ENCODE results near the gene FRAT1.
A peak's percentile ranks its signal among the peaks of the same experiment; 100 is the strongest.

Gene FRAT1

GRCh38 chr10:97333601-97334369 is 14.7 kb downstream of the FRAT1 start:
- H3K4me2 ChIP-seq: peak overlapping the region; percentile 96
- peak overlapping the region; percentile 29 for H2AFZ ChIP-seq (ENCODE audit: low read depth)
- no peaks in the 10 kb centered on the region for H3K36me3 ChIP-seq (ENCODE audit: insufficient read depth)
- peaks cover 36% of the 10 kb centered on the region for H3K4me1 ChIP-seq (ENCODE audit: low read depth, poor library complexity, severe bottlenecking)
- H4K20me1 ChIP-seq (ENCODE audit: insufficient read depth): no peaks in the 10 kb centered on the region
- TF ChIP-seq, protein P1, sequence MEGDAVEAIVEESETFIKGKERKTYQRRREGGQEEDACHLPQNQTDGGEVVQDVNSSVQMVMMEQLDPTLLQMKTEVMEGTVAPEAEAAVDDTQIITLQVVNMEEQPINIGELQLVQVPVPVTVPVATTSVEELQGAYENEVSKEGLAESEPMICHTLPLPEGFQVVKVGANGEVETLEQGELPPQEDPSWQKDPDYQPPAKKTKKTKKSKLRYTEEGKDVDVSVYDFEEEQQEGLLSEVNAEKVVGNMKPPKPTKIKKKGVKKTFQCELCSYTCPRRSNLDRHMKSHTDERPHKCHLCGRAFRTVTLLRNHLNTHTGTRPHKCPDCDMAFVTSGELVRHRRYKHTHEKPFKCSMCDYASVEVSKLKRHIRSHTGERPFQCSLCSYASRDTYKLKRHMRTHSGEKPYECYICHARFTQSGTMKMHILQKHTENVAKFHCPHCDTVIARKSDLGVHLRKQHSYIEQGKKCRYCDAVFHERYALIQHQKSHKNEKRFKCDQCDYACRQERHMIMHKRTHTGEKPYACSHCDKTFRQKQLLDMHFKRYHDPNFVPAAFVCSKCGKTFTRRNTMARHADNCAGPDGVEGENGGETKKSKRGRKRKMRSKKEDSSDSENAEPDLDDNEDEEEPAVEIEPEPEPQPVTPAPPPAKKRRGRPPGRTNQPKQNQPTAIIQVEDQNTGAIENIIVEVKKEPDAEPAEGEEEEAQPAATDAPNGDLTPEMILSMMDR (conservative IDR thresholded peaks at IDR 0.05; ENCODE audit: low read depth, low read length): 0 out of 2 replicates have a peak, but pooled peaks have one; percentile 10
- H3K4me3 ChIP-seq (IDR thresholded peaks at IDR 0.05; ENCODE audit: insufficient read depth, low read depth, low read length): no peak overlapping the region
- H3K27ac ChIP-seq: peak overlapping the region; percentile 92
- H3K79me2 ChIP-seq (ENCODE audit: insufficient read depth, low read depth): peaks cover 42% of the 10 kb centered on the region
- no peaks in the 10 kb centered on the region; the same call in 1 of the 2 replicates for H3K27me3 ChIP-seq (ENCODE audit: insufficient read depth, low read depth)
- H3K9ac ChIP-seq: peak overlapping the region; percentile 92

DNA sequence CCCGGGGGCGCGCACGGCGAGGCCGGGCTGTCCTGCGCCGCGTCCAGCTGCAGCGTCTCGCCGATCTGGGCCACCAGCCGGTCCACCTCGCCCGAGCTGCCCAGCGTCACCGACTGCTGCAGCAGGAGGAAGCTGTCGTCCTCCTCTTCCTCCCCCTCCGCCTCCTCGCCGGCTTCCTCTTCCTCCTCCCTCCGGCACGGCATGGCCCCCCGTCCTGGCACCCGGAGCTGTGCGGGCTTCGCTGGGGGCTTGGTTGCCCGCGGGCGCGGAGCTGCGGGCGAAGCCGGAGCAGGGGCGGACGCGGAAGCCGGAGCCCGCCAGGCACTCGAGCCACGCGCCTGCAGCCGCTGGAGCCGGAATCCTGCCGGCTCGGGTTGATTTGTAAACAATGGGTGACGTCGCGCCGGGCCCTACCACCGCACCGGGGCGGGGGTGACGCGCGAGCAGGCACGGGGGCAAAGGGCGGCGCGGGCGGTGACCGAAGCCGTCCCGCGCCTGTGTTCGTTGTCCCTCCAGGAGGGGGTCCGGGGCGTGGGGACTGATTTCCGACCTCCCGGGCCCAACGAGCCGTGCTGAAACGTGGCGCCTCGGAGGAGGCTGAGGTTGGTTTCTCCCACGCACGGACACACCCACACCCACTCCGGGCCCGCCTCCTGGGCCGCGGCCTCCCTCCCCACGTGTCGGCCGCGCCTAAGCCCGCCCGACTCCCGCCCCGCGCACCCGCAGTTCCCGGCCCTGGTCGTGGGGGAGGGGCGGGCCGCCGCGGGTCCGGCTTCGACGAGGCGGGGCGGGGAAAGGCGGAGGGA is 15.5 kb downstream of the FRAT1 start, which contains the start of gene FRAT2:
TSS of gene FRAT2 (minus strand) at position 360 of the 806 bp plus-strand sequence. CDS start at position 203, 157 bp downstream.
- Histone ChIP-seq H3K27me3 (ENCODE audit: insufficient read depth, low read depth) (no peaks in the 10 kb centered on the region; the same call in 1 of the 2 replicates), H4K20me1 (ENCODE audit: insufficient read depth) (no peaks in the 10 kb centered on the region), H3K4me1 (ENCODE audit: low read depth, poor library complexity, severe bottlenecking) (peaks cover 28% of the 10 kb centered on the region), H3K27ac (peak within 1 kb of the TSS; percentile 92), H3K9ac (peak within 1 kb of the TSS; percentile 92), H3K4me2 (peak within 1 kb of the TSS; percentile 96), H3K4me3 (IDR thresholded peaks at IDR 0.05; ENCODE audit: insufficient read depth, low read depth, low read length) (no peak within 1 kb of the TSS), H3K36me3 (ENCODE audit: insufficient read depth) (no peaks in the 10 kb centered on the region), H3K79me2 (ENCODE audit: insufficient read depth, low read depth) (peaks cover 42% of the 10 kb centered on the region), H2AFZ (ENCODE audit: low read depth) (peak within 1 kb of the TSS; percentile 81)
- TF ChIP-seq, protein P1 (conservative IDR thresholded peaks at IDR 0.05; ENCODE audit: low read depth, low read length): no peak

DNA sequence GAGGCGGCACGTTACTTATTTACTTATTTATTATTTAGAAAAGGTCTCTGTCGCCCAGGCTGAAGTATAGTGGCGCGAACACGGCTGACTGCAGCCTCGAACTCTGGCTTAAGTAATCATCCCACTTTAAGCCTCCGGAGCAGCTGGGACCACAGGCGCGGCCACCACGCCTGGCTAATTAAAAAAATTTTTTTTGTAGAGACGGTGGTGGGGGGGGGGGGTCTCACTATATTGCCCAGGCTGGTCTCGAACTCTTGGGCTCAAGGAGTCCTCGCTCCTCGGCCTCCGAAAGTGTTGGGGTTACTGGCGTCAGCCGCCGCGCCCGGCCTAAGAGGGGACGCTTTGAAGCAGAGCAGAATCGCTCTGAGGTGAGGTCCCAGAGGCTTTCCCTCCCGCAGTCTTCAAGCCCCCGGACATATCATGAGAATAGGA is 16.1 kb downstream of the FRAT1 start:
- Histone ChIP-seq H3K27ac (peak overlapping the region; percentile 73; the same call in 1 of the 2 replicates), H2AFZ (ENCODE audit: low read depth) (peak overlapping the region; percentile 81), H3K4me1 (ENCODE audit: low read depth, poor library complexity, severe bottlenecking) (peaks cover 22% of the 10 kb centered on the region)

DNA sequence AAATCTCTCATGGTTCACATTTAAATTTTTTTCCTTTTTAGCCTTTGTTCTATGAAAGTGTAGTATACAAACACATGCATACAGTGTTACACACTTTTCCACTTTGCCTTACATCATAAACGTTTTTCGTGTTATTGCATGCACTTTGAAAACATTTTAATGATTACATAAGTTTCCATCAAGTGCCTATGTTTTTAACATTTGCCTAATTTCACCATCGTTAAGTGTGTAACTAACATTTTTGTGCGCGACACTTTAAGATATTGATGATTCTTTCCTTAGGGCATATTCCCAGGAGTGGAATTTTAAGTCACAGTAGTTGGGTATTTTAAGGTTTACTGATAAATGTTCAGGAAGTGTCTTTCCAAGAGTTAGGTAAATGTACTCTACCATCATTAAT is 16.9 kb downstream of the FRAT1 start:
- no peak overlapping the region for H3K9ac ChIP-seq
- H3K27ac ChIP-seq: no peak overlapping the region
- H3K4me3 ChIP-seq (IDR thresholded peaks at IDR 0.05; ENCODE audit: insufficient read depth, low read depth, low read length): no peak overlapping the region
- H3K4me1 ChIP-seq (ENCODE audit: low read depth, poor library complexity, severe bottlenecking): peaks cover 14% of the 10 kb centered on the region
- no peaks in the 10 kb centered on the region for H4K20me1 ChIP-seq (ENCODE audit: insufficient read depth)
- H3K36me3 ChIP-seq (ENCODE audit: insufficient read depth): no peaks in the 10 kb centered on the region
- H2AFZ ChIP-seq (ENCODE audit: low read depth): no peak overlapping the region
- TF ChIP-seq, protein P1 (conservative IDR thresholded peaks at IDR 0.05; ENCODE audit: low read depth, low read length): no peak
- H3K79me2 ChIP-seq (ENCODE audit: insufficient read depth, low read depth): peaks cover 30% of the 10 kb centered on the region
- no peak overlapping the region for H3K4me2 ChIP-seq
- no peaks in the 10 kb centered on the region; the same call in 1 of the 2 replicates for H3K27me3 ChIP-seq (ENCODE audit: insufficient read depth, low read depth)

More for the DNA sequence above, 16.1 kb downstream of the FRAT1 start:
- no peaks in the 10 kb centered on the region for H3K36me3 ChIP-seq (ENCODE audit: insufficient read depth)
- H4K20me1 ChIP-seq (ENCODE audit: insufficient read depth): no peaks in the 10 kb centered on the region
- H3K9ac ChIP-seq: peak overlapping the region; percentile 92
- peak overlapping the region; percentile 63; the same call in 1 of the 2 replicates for H3K4me2 ChIP-seq
- TF ChIP-seq, protein P1 (conservative IDR thresholded peaks at IDR 0.05; ENCODE audit: low read depth, low read length): no peak
- H3K79me2 ChIP-seq (ENCODE audit: insufficient read depth, low read depth): peaks cover 38% of the 10 kb centered on the region
- H3K27me3 ChIP-seq (ENCODE audit: insufficient read depth, low read depth): no peaks in the 10 kb centered on the region; the same call in 1 of the 2 replicates
- H3K4me3 ChIP-seq (IDR thresholded peaks at IDR 0.05; ENCODE audit: insufficient read depth, low read depth, low read length): no peak overlapping the region
